ENCODE measurements around the gene PPP2R2C.

DNA sequence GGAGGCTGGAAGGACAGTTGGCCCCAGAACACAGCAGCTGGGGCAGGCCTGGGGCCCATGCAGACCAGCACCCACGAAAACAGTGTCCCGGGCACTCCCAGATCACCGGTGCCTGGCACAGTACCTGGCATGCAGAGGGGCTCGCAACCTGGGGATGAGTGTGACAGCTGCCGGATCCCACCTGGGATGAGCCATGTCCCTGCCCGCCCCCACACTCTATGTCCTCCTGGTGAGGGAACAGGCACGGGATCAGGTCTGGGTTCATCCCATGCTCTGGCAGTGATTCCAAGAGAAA, 22.8 kb upstream of the PPP2R2C start:
- TF ChIP-seq, protein P1, sequence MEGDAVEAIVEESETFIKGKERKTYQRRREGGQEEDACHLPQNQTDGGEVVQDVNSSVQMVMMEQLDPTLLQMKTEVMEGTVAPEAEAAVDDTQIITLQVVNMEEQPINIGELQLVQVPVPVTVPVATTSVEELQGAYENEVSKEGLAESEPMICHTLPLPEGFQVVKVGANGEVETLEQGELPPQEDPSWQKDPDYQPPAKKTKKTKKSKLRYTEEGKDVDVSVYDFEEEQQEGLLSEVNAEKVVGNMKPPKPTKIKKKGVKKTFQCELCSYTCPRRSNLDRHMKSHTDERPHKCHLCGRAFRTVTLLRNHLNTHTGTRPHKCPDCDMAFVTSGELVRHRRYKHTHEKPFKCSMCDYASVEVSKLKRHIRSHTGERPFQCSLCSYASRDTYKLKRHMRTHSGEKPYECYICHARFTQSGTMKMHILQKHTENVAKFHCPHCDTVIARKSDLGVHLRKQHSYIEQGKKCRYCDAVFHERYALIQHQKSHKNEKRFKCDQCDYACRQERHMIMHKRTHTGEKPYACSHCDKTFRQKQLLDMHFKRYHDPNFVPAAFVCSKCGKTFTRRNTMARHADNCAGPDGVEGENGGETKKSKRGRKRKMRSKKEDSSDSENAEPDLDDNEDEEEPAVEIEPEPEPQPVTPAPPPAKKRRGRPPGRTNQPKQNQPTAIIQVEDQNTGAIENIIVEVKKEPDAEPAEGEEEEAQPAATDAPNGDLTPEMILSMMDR (IDR thresholded peaks at IDR 0.05), result no peak
- TF ChIP-seq POLR2A (IDR thresholded peaks at IDR 0.05) (no peak), POLR2AphosphoS5 (IDR thresholded peaks at IDR 0.05) (no peak)

Measured in prostate gland (tissue), 2 donors.